Tibial nerve (tissue), 4 donors: ENCODE results near the gene GABRR2. TPM values are rescaled to one million over a fixed set of nuclear protein-coding genes. Genes with fewer than 3 reads are reported as not detected.

Experiments used
- DNase-seq, 2 donors: peaks; one replicate each; pipeline ENCODE4 v3.0.0-alpha.2; 2019; ENCODE audit warnings: low spot score in 2 of 2
- H3K27ac ChIP-seq, 4 donors: fragments of 200-600 bp; sonication (generic) in 3 of 4; one replicate each; pipeline ENCODE4 v1.5.1; 2017 to 2019; ENCODE audit warnings: mild to moderate bottlenecking in 1 of 4
- H3K27me3 ChIP-seq, 2 donors: fragments of 200-600 bp; sonication (generic) in 1 of 2; one replicate each; pipeline versions ENCODE4 v1.5.1 to v1.6.0; 2017 to 2019
- H3K36me3 ChIP-seq, 3 donors: fragments of 200-600 bp; sonication (generic); one replicate each; pipeline ENCODE4 v1.5.1; 2018 to 2019
- H3K4me1 ChIP-seq, 4 donors: fragments of 200-600 bp; sonication (generic) in 3 of 4; one replicate each; pipeline ENCODE4 v1.5.1; 2017 to 2019
- H3K4me3 ChIP-seq, 4 donors: fragments of 200-600 bp; sonication (generic) in 3 of 4; one replicate each; pipeline ENCODE4 v1.5.1; 2017 to 2019; ENCODE audit warnings: mild to moderate bottlenecking in 1 of 4, moderate library complexity in 1 of 4
- H3K9me3 ChIP-seq, 4 donors: fragments of 200-600 bp; sonication (generic) in 3 of 4; one replicate each; pipeline ENCODE4 v1.5.1; 2017 to 2019
- EP300 ChIP-seq, 2 donors: sonication (generic); formaldehyde crosslinking; IDR thresholded peaks; one replicate each; pipeline ENCODE4 v1.6.1; 2017; ENCODE audit warnings: antibody characterized with exemption in 2 of 2, mild to moderate bottlenecking in 1 of 2
- POLR2A ChIP-seq, 2 donors: fragments of 450-650 bp; IDR thresholded peaks; one replicate each; pipeline ENCODE4 v1.6.1; 2017; ENCODE audit warnings: antibody characterized with exemption in 2 of 2, mild to moderate bottlenecking in 2 of 2, moderate library complexity in 2 of 2
- WGBS, 2 donors: methylation state at CpG; one replicate each; pipeline ENCODE4 v1.1.5; 2018; 5-methylcytosine and 5-hydroxymethylcytosine counted together
- total RNA-seq, 4 donors: library from RNA; depleted of rRNA; stranded (reverse); fragments of >200 nt; gene quantifications; one replicate each; pipeline ENCODE4 v1.1.0, GENCODE V29; 2016
- TF ChIP-seq, protein P1 (sequence below), 5 experiments: fragments of 200-600 bp in 3 of 5; fragments of 450-650 bp in 2 of 5; sonication (generic) in 3 of 5; IDR thresholded peaks; one replicate each; pipeline ENCODE4 v1.5.1; 2016 to 2019; ENCODE audit warnings: antibody characterized with exemption in 5 of 5, mild to moderate bottlenecking in 3 of 5, moderate library complexity in 2 of 5

GABRR2 gene
- total RNA-seq, 4 donors from 2014 or later: 0.84 to 3.6 TPM; not detected in 2

DNA sequence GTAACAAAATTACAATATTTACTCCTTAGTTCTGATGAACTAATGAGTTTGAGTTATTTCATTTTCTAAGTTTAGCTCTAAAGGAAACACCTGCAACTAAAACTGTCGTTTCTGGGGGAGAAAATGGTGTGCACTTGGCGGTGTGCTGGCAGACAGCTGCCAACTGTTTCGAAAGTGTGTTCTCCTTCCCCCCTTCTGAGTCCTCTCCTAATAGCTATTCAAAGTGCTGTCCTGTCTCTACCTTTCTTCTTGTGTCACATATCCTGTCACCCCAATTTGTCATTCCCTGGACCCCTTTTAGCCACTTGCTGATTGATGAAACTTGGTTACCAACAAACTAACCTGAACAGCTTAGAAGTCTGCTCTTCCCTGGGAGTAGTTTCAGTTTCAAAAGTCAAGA is 42.3 kb upstream of the GABRR2 start:
- Histone ChIP-seq H3K9me3 (no peaks in the 10 kb centered on the region), H3K27me3 (no peaks in the 10 kb centered on the region), H3K4me3 (peak overlapping the region in 2 of 4 donors; percentile 7 to 27), H3K27ac (peak overlapping the region in 2 of 4 donors; percentile 31 to 43), H3K4me1 (peaks cover 0 to 5% (median 2%) of the 10 kb centered on the region in 4 donors), H3K36me3 (no peaks in the 10 kb centered on the region)
- no peak for DNase-seq
- no peak for TF ChIP-seq EP300 (IDR thresholded peaks at IDR 0.05)
- TF ChIP-seq, protein P1, sequence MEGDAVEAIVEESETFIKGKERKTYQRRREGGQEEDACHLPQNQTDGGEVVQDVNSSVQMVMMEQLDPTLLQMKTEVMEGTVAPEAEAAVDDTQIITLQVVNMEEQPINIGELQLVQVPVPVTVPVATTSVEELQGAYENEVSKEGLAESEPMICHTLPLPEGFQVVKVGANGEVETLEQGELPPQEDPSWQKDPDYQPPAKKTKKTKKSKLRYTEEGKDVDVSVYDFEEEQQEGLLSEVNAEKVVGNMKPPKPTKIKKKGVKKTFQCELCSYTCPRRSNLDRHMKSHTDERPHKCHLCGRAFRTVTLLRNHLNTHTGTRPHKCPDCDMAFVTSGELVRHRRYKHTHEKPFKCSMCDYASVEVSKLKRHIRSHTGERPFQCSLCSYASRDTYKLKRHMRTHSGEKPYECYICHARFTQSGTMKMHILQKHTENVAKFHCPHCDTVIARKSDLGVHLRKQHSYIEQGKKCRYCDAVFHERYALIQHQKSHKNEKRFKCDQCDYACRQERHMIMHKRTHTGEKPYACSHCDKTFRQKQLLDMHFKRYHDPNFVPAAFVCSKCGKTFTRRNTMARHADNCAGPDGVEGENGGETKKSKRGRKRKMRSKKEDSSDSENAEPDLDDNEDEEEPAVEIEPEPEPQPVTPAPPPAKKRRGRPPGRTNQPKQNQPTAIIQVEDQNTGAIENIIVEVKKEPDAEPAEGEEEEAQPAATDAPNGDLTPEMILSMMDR (IDR thresholded peaks at IDR 0.05): no peak
- TF ChIP-seq POLR2A (IDR thresholded peaks at IDR 0.05): no peak
- 42 to 51% methylated on average over 3 of the region's 3 CpGs for WGBS, 2 donors

GRCh38 chr6:89356642-89357170 is 41.6 kb upstream of the GABRR2 start:
- DNase-seq: no peak
- no peak overlapping the region for H3K4me3 ChIP-seq
- no peaks in the 10 kb centered on the region for H3K36me3 ChIP-seq
- H3K4me1 ChIP-seq: peaks cover 0 to 7% (median 2%) of the 10 kb centered on the region in 4 donors
- peak overlapping the region in 1 of 4 donors; percentile 43 for H3K27ac ChIP-seq
- H3K9me3 ChIP-seq: no peaks in the 10 kb centered on the region
- H3K27me3 ChIP-seq: no peaks in the 10 kb centered on the region
- WGBS, 2 donors: 49 to 65% methylated on average over 1 of the region's 1 CpG
- TF ChIP-seq EP300 (IDR thresholded peaks at IDR 0.05): no peak
- TF ChIP-seq POLR2A (IDR thresholded peaks at IDR 0.05): no peak
- TF ChIP-seq, protein P1 (IDR thresholded peaks at IDR 0.05): no peak

DNA sequence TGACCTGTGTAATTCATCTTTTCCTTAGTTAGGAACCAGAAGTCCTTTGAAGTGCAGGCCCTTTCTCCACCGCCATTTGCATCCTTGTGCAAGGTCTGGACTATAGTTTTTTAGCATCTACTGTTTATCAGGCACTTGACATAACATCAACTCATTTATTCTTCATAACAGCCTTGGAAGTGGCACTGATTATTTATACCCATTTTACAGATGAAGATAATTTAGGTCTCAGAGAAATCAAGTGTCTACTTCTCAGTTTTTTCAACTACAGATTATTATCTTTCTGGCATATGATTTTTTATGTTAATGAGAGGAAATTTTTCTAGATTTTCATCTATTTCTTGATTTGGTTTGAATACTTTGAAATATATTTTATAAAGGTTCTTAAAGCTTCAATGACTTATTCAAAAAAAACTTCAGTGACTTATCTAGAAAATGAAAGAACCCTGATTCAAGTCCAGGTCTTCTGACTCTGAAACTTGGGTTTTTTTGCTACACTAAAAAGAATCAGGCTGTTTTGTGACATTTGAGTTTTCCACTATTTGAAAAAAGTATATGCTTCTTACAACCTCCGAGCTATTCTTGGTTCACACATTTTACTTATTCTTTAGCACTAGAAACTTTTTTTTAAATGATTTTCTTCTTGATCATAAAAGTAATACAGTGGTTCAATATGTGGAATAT is 40.6 kb upstream of the GABRR2 start:
- Histone ChIP-seq H3K4me3 (no peak overlapping the region), H3K36me3 (no peaks in the 10 kb centered on the region), H3K9me3 (no peaks in the 10 kb centered on the region), H3K27ac (no peak overlapping the region), H3K4me1 (peaks cover 0 to 17% (median 6%) of the 10 kb centered on the region in 4 donors), H3K27me3 (no peaks in the 10 kb centered on the region)
- no peak for DNase-seq
- TF ChIP-seq POLR2A (IDR thresholded peaks at IDR 0.05) (no peak), EP300 (IDR thresholded peaks at IDR 0.05) (no peak)
- TF ChIP-seq, protein P1 (IDR thresholded peaks at IDR 0.05): no peak
- 85 to 93% methylated on average over 2 of the region's 2 CpGs for WGBS, 2 donors

DNA sequence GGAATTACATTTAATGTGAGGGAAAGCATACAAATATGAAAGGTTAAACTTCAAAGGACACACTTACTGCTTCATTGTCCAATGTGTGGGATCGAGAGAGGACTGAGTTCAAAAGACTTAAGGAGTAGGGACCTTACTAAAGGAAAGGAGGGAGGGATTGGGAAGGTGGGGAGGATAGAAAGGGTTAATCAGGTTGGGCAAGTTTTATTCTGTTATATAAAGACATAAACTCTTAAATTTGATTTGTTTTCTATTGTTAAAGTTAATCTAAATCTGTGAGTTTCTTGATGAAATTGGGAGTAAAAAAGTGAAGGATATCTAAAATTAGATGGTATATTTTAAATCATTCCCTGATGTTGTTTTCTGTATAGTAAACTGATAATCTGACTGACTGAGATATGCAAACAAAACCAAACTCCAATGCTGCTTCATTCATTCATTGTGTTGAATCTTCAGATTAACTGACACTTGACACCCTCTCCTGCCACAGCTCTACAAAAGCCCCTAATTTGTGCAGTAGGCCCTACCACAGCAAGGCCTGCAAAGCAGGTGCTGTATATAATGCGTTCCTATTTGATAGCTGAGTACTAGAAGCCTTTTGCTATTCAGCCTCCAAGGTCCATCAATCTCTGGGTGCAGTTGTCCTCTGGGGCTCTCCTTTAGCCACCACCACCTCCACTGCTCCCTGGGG is 38.7 kb upstream of the GABRR2 start:
- DNase-seq: no peak
- WGBS, 2 donors: 83 to 90% methylated on average over 2 of the region's 2 CpGs
- Histone ChIP-seq H3K9me3 (no peaks in the 10 kb centered on the region), H3K36me3 (no peaks in the 10 kb centered on the region), H3K4me3 (peak overlapping the region in 1 of 4 donors; percentile 94), H3K27ac (peak overlapping the region in 3 of 4 donors; percentile 97 to 99 (median 99)), H3K4me1 (peaks cover 0 to 35% (median 15%) of the 10 kb centered on the region in 4 donors), H3K27me3 (no peaks in the 10 kb centered on the region)
- TF ChIP-seq EP300 (IDR thresholded peaks at IDR 0.05): no peak
- TF ChIP-seq POLR2A (IDR thresholded peaks at IDR 0.05): no peak
- TF ChIP-seq, protein P1 (IDR thresholded peaks at IDR 0.05): no peak

DNA sequence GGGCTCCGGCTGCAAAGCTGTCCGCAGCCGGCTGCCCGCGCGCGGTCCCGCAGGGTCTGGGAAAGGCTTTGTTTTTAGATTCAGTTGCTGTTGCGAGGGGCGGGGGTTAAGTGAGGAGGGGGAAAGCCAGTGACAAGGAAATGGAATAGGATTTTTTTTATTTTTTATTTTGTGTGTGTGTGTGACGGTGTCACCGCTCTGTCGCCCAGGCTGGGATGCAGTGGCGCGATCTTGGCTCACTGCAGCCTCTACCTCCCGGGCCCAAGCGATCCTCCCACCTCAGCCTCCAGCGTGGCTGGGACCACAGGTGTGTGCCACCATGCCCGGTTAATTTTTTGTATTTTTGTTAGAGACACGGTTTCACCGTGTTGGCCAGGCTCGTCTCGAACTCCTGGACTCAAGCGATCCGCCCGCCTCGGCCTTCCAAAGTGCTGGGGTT is 38.0 kb upstream of the GABRR2 start:
- no peak for DNase-seq
- H3K36me3 ChIP-seq: no peaks in the 10 kb centered on the region
- peak overlapping the region; percentile 90 to 99 (median 98) for H3K27ac ChIP-seq
- no peak for TF ChIP-seq EP300 (IDR thresholded peaks at IDR 0.05)
- TF ChIP-seq POLR2A (IDR thresholded peaks at IDR 0.05): no peak
- TF ChIP-seq, protein P1 (IDR thresholded peaks at IDR 0.05): no peak
- H3K9me3 ChIP-seq: no peaks in the 10 kb centered on the region
- H3K4me3 ChIP-seq: peak overlapping the region; percentile 81 to 94 (median 91)
- H3K27me3 ChIP-seq: no peaks in the 10 kb centered on the region
- peaks cover 0 to 42% (median 19%) of the 10 kb centered on the region in 4 donors for H3K4me1 ChIP-seq
- WGBS, 2 donors: 42% methylated on average over 27 of the region's 27 CpGs
